ENCODE measurements around the gene SHISA7. TPM values are rescaled to one million over a fixed set of nuclear protein-coding genes. Genes with fewer than 3 reads are reported as not detected.
A peak's percentile ranks its signal among the peaks of the same experiment; 100 is the strongest.

Gene SHISA7
- total RNA-seq, 2 experiments from 2014 or later, result not detected

GRCh38 chr19:55383279-55384130 is 59.6 kb downstream of the SHISA7 start:
- CTCF ChIA-PET, result interaction anchor here (0.6 to 1.7 kb wide), 6 partner anchors 22 to 271 kb away, joined by 3 to 10 read pairs (median 4); partner anchors contain the start of gene KMT5C
- H3K27ac Mint-ChIP-seq, result peak overlapping the region; percentile 94
- POLR2A ChIA-PET, result interaction anchor here (0.8 to 3.1 kb wide), 8 partner anchors 10 to 271 kb away, joined by 3 to 19 read pairs (median 4); partner anchors contain the start of genes ISOC2, KMT5C, PPP6R1 and U2AF2
- DNase-seq (peak; percentile 79), ATAC-seq (peak; percentile 4)
- peaks cover 35% of the 10 kb centered on the region for H3K4me1 Mint-ChIP-seq
- no peaks in the 10 kb centered on the region for H3K9me3 Mint-ChIP-seq (ENCODE audit: low read depth)
- H3K27me3 Mint-ChIP-seq, result no peaks in the 10 kb centered on the region
- H3K36me3 Mint-ChIP-seq (ENCODE audit: low read depth), result peaks cover 43% of the 10 kb centered on the region
- intact Hi-C loops (cut with DNase I, micrococcal nuclease), result loop anchor here (1.0 to 10.0 kb wide), 6 partner anchors 120 to 1193 kb away; partner anchors contain the start of genes PPP1R12C (in 1 of the 2), TSEN34 (in 1 of the 2) and ZNF787 (in 1 of the 2)
- H3K4me3 Mint-ChIP-seq, result peak overlapping the region; percentile 85

GRCh38 chr19:55382522-55383054 is 60.5 kb downstream of the SHISA7 start:
- Mint-ChIP-seq H3K27ac (peak overlapping the region; percentile 94), H3K4me3 (peak overlapping the region; percentile 85), H3K9me3 (ENCODE audit: low read depth) (no peaks in the 10 kb centered on the region), H3K4me1 (peaks cover 27% of the 10 kb centered on the region), H3K27me3 (no peaks in the 10 kb centered on the region), H3K36me3 (ENCODE audit: low read depth) (peaks cover 34% of the 10 kb centered on the region)
- POLR2A ChIA-PET, result interaction anchor here (1.0 to 3.1 kb wide), 2 partner anchors 14 to 25 kb away, joined by 3 to 19 read pairs; partner anchors contain the start of gene UBE2S
- no peak for ATAC-seq
- CTCF ChIA-PET, result interaction anchor here (0.6 to 0.9 kb wide), 2 partner anchors 81 to 106 kb away, joined by 3 to 4 read pairs; no protein-coding TSS in a partner anchor
- intact Hi-C loops (cut with DNase I, micrococcal nuclease), result loop anchor here in 1 of 2 experiments (1.0 to 10.0 kb wide), 2 partner anchors 121 to 742 kb away; partner anchors contain the start of gene ZNF787
- no peak for DNase-seq

- CTCF ChIA-PET, result no interaction called here
- ATAC-seq (no peak), DNase-seq (no peak)
- H3K27me3 Mint-ChIP-seq, result no peaks in the 10 kb centered on the region
- no peak overlapping the region for H3K27ac Mint-ChIP-seq
- POLR2A ChIA-PET, result no interaction called here
- intact Hi-C loops (cut with DNase I, micrococcal nuclease), result loop anchor here in 1 of 2 experiments (10.0 kb wide), 1 partner anchor 743 kb away; the partner anchor contains the start of gene ZNF787
- peaks cover 22% of the 10 kb centered on the region for H3K4me1 Mint-ChIP-seq
- H3K36me3 Mint-ChIP-seq (ENCODE audit: low read depth), result peaks cover 28% of the 10 kb centered on the region
- H3K4me3 Mint-ChIP-seq, result peak overlapping the region; percentile 85
- no peaks in the 10 kb centered on the region for H3K9me3 Mint-ChIP-seq (ENCODE audit: low read depth)
Measured at GRCh38 chr19:55382013-55382412, 61.1 kb downstream of the SHISA7 start.

- POLR2A ChIA-PET, result no interaction called here
- Mint-ChIP-seq H3K27ac (no peak overlapping the region), H3K27me3 (peaks cover 2% of the 10 kb centered on the region), H3K9me3 (ENCODE audit: low read depth) (no peaks in the 10 kb centered on the region), H3K4me3 (no peak overlapping the region), H3K4me1 (peaks cover 15% of the 10 kb centered on the region), H3K36me3 (ENCODE audit: low read depth) (peaks cover 14% of the 10 kb centered on the region)
- CTCF ChIA-PET, result no interaction called here
- intact Hi-C loops (cut with DNase I, micrococcal nuclease), result no loop called here
- DNase-seq, result no peak
- ATAC-seq, result no peak
Measured at GRCh38 chr19:55379174-55379573, 63.9 kb downstream of the SHISA7 start.

Other genes with a start within 250 kb of the SHISA7 start
- gene PTPRH, start 233.8 kb downstream of the SHISA7 start, total RNA-seq, result not detected
- gene TMEM86B, start 214.5 kb downstream of the SHISA7 start, total RNA-seq, result 1 to 10 TPM; 4.9 to 9.0 TPM
- gene PPP6R1, start 184.3 kb downstream of the SHISA7 start, total RNA-seq, result 100 to 1,000 TPM; 177 to 201 TPM
- 10 to 100 TPM; 41.1 to 45.2 TPM for gene HSPBP1, start 163.2 kb downstream of the SHISA7 start, total RNA-seq
- 1 to 10 TPM; 4.1 to 4.5 TPM for gene BRSK1, start 159.3 kb downstream of the SHISA7 start, total RNA-seq
- gene TMEM150B, start 118.0 kb downstream of the SHISA7 start, total RNA-seq, result not detected
- 10 to 100 TPM; 27.5 to 32.3 TPM for gene KMT5C, start 103.4 kb downstream of the SHISA7 start, total RNA-seq
- under 1 TPM; 0.14 to 0.30 TPM for gene COX6B2, start 88.6 kb downstream of the SHISA7 start, total RNA-seq
- not detected for gene GARIN5B, start 80.0 kb downstream of the SHISA7 start, total RNA-seq
- gene IL11, start 72.8 kb downstream of the SHISA7 start, total RNA-seq, result under 1 TPM; 0.09 to 0.18 TPM
- not detected for gene TMEM190, start 66.5 kb downstream of the SHISA7 start, total RNA-seq
- 1 to 10 TPM; 5.9 to 6.3 TPM for gene TMEM238, start 59.0 kb downstream of the SHISA7 start, total RNA-seq
- gene RPL28, start 57.4 kb downstream of the SHISA7 start, total RNA-seq, result 1,000 to 10,000 TPM; 2,751 to 4,078 TPM
- 100 to 1,000 TPM; 228 to 342 TPM for gene UBE2S, start 35.5 kb downstream of the SHISA7 start, total RNA-seq
- gene ISOC2, start 18.3 kb upstream of the SHISA7 start, total RNA-seq, result 10 to 100 TPM; 24.3 to 28.0 TPM
- gene C19orf85, start 21.5 kb upstream of the SHISA7 start, total RNA-seq, result not detected
- gene ZNF628, start 33.3 kb upstream of the SHISA7 start, total RNA-seq, result 1 to 10 TPM; 5.6 to 6.8 TPM
- 10 to 100 TPM in 1 of 2 experiments, 1 to 10 TPM in 1; 8.2 to 14.8 TPM for gene NAT14, start 41.9 kb upstream of the SHISA7 start, total RNA-seq
- gene SSC5D, start 45.1 kb upstream of the SHISA7 start, total RNA-seq, result under 1 TPM; 0.32 to 0.34 TPM
- not detected for gene SBK2, start 93.8 kb upstream of the SHISA7 start, total RNA-seq
- not detected for gene SBK3, start 102.2 kb upstream of the SHISA7 start, total RNA-seq
- 1 to 10 TPM; 7.2 to 7.5 TPM for gene ZNF579, start 137.5 kb upstream of the SHISA7 start, total RNA-seq
- 10 to 100 TPM; 13.6 to 14.7 TPM for gene FIZ1, start 156.2 kb upstream of the SHISA7 start, total RNA-seq
- 10 to 100 TPM; 16.2 to 18.6 TPM for gene ZNF524, start 157.0 kb upstream of the SHISA7 start, total RNA-seq
- gene ZNF865, start 162.3 kb upstream of the SHISA7 start, total RNA-seq, result 10 to 100 TPM; 11.4 to 12.1 TPM
- 1 to 10 TPM; 3.2 to 4.3 TPM for gene ZNF784, start 181.3 kb upstream of the SHISA7 start, total RNA-seq
- 10 to 100 TPM; 24.2 to 35.6 TPM for gene ZNF580, start 197.7 kb upstream of the SHISA7 start, total RNA-seq
- gene ZNF581, start 200.3 kb upstream of the SHISA7 start, total RNA-seq, result 10 to 100 TPM; 18.9 to 26.9 TPM
- 1 to 10 TPM; 6.2 to 6.3 TPM for gene CCDC106, start 204.9 kb upstream of the SHISA7 start, total RNA-seq
- 100 to 1,000 TPM; 252 to 292 TPM for gene U2AF2, start 211.7 kb upstream of the SHISA7 start, total RNA-seq
- 10 to 100 TPM; 32.5 to 37.1 TPM for gene EPN1, start 231.9 kb upstream of the SHISA7 start, total RNA-seq